Stimulated activated CD4-positive, alpha-beta T cell treated with anti-CD3 and anti-CD28 coated beads, TNF-alpha, amount 100 ng/mL, for 4 hours (primary cell): Measurements from ENCODE around the gene AHI1.

Experiments
- DNase-seq, 3 experiments: peaks; one replicate each; pipeline ENCODE4 v3.0.0-alpha.2; 2020; ENCODE audit warnings: low read depth in 3 of 3

Gene AHI1

DNA sequence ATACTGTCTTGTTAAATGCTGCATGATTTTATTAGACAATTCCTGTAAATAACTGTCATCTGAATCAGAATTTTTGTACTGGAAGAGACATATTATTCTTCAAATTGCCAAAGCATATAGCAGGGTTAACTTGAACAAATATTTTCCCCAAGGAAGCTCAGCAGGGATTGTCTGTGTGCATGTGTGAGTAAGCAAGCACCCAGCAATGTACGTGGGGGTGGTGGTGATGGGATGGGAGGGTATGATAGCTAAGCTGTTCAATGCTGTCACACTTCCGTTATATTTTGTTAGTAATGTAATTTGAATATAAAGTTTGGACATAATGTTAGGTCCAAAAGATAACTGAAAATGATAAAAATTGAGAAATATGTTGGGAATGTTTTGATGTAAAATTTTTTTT is 198.3 kb downstream of the AHI1 start:
- DNase-seq: no peak

DNA sequence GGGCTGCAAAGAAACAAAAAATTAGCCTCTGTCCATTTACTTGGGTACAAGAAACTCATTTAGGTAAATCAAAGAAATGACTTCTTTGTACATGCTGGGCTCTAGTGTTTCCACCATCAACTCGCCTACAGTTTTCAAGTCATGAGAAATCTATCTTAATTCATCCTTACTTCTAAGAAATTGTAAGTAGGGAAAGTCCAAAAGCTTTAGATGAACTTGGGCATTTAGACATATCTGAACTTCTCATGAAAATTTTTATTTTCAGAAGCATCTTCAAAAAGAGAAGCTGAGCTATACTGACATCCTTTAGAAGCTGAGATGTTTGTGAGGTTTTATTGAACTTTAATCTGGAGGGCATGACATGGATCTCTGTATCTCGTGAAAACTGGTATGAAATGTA is 199.1 kb downstream of the AHI1 start:
- no peak for DNase-seq

DNA sequence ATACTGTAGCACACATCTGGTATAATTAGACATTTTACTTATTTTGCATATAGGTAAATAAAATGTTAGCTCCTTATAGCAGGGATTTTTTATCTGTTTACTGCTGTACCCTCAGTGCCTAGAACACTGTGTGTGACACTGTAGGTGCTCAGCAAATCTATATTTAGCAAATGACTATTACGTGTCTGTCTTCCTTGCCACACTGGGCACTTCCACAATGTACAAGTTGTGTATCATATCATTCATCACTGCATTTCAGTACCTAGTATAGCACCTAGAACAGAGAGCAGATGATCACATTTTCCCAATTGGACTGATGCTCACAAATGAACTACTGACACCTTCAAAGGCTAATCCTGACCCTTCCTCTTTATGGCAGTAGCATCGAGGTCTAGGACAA is 200.8 kb downstream of the AHI1 start:
- DNase-seq: no peak

DNA sequence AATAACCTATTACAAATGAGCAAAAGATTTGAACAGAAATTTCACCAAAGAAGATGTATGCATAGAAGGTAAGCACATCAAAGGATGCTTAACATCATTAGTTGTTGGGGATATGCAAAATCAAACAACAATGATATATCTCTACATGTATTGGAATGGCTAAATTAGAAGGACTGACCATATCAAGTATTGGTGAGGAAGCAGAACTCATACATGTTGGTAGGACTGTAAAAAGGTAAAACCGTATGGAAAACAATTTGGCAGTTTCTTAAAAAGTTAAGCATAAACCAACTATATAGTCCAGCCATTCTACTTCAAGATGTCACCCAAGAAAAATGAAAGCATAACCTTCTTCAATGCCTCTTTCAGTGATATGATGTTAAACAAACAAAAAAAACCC is 202.5 kb downstream of the AHI1 start:
- DNase-seq: no peak

DNA sequence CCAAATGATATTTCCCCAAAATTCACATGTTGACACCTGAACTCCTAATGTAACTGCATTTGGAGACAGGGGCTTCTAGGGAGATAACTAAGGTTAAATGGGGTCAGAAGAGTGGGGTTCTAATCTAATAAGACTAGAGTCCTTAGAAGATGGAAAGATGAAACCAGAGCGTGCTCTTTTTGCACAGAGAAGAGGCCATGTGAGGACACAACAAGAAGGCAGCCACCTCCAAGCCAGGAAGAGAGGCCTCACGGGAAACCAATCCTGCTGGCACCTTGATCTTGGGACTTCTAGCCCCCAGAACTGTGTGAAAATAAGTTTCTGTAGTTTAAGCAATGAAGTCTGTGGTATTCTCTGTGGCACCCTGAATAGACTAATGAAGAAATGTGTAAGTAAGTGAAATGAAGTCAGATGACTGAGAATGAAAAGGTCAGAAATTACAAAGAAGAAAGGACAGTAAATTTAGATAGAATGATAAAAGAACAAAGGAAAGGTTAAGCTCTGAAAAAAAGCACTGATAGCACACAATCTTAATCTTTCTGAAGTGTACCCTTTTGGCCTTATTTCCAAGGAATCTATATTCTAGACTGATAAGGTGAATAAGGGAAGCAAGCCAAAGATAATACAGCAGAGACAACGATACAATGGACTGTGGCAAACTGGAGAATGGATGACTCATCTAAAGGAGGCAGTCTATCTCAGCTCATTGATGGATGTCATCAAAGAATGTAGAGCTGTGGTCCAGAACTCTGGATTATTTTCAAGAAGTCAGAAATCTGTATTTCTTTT is 206.1 kb downstream of the AHI1 start:
- DNase-seq: no peak

DNA sequence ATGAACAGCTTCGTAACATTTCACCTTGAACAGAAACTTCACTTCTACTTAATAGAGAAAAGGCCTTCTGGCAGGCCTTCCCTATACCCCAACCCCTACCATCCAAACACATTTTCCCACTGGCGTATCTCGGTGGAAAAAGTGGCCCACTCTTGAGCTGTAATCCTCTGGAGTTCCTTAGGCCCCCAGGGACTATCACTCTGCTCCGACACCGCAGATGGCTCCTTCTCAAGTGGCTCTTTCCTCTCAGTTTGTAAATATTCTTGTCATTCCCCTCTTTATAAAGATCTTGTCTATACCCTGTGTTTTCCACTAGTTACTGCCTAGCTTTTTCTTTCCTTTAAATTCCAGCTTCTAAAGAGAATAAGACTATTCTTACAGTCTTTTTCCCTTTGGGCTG is 207.7 kb downstream of the AHI1 start:
- DNase-seq: no peak

DNA sequence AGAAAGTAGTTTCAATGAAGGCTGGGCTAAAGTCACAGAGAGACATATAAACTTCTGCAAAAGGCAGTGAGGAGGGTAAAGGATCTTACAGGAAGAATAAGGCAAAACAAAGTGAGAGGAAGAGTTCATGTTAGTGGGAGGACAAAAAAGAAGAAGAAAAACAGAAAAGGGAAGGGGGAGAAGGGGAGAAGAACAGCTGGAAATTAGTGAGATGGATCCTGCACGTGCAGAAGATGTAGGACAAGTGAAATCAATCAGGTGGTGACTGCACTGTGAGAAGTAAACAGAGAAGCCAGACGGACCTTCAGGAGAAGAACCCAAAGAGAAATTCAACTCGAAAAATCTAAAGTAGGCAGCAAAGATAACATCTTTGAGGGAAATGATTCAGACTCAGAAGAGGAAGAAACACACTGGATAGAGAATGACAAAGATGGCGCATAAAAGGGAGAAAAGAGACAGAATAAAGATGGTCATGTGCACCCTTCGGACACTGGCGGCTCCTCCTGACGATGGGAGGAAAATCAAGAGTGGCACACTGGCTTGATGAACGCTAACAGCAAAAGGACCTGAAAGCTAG is 210.5 kb downstream of the AHI1 start:
- no peak for DNase-seq

DNA sequence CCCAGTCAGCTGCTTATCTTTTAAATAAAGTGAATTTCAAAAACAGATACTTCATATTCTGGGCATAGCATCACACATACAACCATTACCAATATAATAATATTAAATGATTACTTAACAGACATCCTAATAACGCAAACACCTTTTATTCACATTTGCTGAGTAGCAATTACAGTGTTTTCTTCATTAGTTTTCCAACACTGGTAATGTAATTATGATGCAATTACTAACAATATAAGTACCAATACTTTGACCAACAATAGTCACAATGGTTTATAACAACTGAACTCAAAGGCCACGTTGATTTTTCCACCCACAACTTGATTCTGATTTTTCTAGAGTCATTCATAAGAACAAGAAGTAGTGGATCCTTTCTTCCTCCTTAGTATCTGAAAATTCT is 212.4 kb downstream of the AHI1 start:
- DNase-seq: no peak

DNA sequence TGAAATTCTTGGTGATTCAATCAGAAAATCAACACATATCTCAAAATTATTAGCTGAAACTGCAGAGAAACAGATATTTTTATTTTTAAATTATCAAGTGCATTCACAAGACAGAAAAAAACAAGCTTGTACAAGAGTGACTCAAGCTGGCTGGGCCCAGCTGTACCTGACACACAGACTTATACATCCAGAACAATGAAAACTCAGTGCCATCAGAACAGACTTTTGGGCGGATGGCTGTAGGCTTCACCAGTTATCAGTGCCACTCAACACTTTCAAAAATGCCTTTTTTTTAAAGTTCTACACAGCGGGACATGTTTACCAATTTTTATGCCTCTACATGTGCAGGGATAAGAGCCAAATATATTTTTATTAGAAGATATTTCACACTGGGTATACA is 213.6 kb downstream of the AHI1 start:
- no peak for DNase-seq

DNA sequence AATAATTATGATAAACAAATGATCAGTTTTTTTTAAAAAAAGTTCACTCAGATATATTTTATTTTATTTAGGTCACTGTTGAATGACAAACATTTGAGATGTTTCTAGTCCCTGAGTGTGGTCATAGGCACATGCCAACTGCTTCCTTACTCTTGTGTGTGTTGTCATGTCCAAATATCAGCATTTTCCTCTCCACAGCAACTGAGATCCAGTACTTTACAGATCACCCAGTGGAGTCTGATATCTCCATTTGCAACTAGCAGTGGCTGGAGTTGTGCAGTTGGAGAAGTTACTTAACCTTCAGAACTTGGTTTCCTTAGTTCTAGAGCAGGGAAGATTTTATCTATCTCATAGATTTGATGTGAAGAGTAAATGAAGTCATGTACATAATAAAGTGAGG is 215.1 kb downstream of the AHI1 start:
- DNase-seq: no peak

DNA sequence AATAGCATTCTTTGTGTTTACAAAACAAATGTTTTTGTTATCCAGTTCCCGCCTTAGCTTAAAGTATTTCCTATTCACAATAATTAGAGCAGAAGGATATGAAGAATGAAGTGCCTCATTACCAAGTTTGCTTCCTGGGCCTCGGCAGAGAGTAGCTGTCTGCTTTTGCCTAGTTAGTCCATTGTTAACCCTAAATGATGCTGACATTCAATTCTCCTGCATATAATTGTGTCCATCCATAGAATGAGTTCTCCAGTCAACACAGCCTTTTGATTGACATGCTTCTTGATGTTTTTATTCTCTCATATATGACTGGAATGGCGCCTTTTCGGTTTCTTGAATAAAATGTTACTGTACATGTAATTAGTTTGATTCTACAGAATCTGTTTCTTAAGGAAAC is 215.6 kb downstream of the AHI1 start:
- DNase-seq: no peak

DNA sequence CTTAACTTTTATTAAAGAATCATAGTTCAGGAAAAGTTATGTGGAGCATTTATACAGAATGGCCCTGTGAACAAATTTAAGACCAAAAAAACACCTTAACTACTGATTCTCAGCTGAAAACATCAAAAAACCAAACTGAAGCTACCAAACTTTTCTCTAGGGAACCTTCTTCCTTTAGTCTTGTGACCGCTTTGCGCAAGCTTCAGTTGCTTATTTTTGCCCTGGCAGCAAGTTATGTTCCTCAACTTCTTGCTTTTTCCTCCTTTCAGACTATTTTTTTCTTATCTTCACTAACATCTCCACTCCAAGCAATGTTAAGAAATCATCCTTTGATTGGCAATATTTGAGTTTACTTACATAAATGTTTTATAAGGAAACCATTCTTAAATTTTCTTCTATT is 216.3 kb downstream of the AHI1 start:
- no peak for DNase-seq

DNA sequence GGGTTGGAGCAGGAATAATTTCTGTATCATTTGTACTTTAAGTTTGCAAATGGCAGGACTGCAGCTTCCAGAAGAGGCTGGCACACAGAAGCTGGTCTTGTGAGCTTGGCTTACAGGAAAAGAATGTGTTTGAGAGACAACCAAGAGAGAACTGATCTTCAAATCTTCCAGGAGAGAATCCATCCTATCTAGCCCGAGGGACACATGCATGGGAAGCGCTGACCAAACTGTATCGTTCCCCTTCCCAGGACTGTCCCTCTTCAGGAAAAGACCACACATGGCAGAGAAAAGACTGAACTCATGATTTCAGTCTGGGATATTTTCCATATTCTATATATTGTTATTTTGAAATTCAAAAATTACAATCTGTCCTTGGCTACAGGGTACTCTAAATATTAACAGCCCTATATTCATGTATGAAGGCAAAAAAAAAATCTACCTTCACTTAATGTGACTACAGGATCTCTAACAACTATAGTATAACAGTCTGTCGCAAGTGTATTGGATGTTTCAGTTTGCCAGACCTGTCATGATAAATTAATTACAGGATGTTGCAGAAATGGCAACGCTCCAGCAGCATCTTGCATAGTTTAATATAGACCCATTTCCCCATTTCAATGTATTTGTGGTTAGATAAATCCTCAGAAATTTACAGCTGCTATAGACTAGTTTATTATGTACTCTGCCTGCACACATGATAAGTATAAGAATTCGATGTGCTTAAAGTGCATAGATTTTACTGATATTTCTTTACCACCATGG is 217.0 kb downstream of the AHI1 start:
- DNase-seq: no peak

DNA sequence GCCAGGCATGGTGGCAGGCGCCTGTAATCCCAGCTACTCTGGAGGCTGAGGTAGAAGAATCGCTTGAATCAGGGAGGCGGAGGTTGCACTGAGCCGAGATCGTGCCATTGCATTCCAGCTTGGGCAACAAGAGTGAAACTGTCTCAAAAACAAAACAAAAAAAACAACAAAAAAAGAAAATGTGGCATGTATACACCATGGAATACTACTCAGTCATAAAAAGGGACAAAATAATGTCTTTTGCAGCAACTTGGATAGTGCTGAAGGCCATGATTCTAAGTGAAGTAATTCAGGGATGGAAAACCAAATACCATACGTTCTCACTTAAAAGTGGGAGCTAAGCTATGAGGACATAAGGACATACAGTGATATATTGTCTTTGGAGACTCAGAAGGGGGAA is 220.1 kb downstream of the AHI1 start:
- no peak for DNase-seq

DNA sequence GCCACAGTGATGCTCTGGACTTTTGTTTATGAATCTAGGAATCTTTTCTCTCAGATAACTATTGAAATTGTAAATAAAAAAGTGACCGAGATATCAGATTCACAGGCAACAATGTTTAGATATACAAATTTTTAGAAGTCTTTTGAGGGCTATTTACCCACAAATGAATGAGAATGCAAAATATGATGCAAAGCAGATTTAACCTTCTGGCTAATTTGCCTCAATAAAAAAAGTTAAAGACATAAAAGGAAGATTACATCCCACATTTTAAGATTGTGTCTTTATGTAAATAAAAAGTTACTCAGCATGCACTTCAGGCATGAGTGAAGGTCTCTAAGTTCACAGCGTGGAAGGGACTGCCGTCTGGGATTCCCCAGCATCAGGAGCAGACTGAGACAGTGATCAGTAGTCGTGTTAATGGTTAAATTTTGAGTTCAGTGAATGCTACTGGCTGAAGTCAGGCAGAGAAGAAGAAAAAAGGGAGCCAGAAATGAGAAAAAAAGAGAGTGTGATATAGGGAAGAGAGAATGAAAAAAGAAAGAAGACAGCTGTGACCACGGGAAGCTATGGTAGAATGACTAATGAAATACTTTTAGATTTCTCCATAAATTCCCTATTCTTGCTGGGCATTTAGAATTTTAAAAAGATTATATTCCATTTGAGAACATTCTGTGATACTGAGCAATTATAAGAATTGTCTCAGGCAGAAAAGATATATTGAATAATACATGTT is 222.8 kb downstream of the AHI1 start:
- no peak for DNase-seq

DNA sequence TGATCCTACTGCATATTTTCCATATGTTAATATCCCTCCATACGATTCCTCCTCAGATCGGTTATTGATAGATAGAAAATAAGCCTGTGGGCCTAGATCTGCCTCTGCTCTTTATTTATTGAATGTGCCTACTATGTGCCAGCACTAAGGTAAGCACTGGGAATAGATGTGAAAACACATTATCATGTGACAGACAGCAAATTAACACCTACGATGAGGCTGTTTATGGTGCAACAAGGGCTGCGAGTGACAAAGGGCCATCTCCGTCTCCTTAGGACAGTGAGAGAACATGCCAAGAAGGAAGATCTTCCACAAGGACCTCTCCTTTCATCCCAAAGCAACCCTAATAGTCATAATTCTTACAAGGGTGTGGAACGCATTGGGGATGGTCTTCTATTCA is 225.9 kb downstream of the AHI1 start:
- DNase-seq: no peak

DNA sequence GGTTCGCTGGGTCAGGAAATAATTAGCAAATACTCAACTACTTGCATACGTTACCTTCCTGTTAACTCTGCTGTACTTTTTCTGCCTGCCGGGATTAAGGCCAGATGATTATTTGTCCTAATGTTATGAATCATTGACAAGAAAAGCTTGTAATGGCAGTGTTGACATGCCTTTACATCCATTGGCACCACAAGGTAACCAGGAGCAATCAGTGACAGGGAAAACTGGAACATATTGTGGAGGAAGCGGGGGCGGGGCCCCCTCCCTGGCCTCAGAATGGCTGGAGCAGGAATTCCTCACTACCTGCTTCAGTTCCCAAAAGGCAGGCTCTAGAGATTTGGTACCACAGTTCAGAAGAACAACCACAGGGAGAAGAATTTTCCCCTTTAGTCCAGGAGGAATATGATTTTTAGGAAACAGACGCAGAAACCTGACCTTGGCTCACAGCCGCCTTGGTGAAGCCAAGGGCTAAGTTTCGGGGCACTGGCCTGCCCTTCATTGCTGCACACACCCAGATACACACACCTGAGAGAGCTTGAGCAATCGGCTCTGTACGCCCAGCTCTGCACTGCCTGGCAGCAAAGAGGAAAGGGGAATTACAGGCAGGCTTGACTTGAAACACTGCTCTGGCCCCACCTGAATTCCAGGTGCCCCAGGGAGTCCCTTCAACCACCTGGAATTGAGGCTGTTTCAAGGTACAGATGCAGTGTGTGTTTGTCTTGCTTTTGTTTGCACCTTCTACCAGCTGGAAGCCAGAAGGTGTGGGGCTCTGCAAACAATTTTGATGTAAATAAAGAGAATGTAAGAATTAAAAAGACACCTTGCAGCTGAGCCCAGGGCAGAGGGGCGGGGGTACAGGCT is 226.6 kb downstream of the AHI1 start:
- no peak for DNase-seq

DNA sequence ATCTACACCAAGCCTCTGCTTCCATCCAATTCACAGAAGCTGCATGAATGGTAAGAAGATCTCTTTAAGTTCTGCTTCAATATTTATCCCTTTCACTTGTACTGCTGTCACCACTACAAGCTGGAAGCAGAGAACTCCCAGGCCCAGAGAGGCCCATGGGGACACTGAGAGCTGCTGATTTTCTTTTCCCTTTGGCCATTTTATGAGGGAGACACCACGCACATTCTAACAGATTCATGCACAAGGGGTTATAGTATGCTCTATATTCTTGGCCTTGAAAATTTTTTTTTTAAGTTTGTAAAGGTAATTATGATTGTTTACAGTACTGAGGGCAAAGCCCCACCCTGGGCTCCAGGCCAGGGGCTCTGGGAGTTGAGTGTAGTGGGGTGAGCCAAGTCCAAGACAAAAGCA is 228.1 kb downstream of the AHI1 start:
- DNase-seq: no peak

DNA sequence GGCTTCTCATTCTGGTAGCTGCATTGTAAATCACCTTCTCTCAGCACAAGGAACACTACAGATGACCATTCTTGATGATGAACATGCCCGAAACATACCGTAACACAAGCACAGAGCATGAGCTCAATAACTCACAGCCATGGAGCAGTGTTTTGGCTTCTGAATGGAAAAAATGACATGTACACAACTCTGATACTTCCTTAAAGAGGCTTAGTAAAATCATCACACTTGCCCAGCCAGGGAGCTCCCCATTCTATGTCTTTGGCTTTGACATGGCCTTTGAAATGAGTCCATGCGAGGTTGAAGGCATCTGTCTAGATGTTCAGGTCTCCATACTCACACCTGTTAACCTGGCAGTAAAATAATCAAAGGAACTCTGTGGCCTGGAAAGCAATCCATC is 228.8 kb downstream of the AHI1 start:
- DNase-seq: no peak

DNA sequence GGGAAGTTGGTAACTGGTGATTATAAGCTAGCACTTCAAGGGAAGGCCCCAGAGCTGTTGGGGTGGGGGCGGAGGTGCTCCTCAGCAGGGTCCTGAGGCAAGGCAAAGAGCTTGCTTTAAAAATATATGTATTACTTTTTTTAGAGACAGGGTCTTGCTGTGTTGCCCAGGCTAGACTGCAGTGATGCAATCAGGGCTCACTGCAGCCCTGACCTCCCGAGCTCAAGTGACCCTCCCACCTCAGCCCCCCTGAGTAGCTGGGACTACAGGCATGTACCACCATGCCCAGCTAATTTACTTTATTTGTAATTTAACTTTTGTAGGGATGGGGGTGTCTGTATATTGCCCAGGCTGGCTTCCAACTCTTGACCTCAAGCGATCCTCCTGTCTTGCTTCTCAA is 229.3 kb downstream of the AHI1 start:
- no peak for DNase-seq

DNA sequence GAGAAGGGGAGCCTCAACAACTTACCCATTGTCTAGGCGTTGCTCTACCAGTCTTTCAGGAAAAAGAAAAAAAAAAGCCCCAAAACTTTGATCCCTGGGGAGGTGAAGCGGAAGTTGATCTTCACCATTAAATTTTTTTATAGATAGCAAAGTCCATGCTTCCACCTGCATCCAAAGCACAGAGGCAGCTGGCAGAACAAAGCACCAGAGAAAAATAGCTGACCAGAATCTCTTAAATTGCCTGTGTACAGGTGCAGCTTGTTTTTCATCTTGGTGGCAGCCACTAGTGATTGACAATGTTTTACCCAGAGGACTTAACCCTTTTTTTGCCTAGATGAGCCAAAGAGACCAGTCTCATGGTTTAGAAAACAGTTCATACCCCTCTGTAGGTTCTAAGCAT is 230.5 kb downstream of the AHI1 start:
- DNase-seq: no peak

DNA sequence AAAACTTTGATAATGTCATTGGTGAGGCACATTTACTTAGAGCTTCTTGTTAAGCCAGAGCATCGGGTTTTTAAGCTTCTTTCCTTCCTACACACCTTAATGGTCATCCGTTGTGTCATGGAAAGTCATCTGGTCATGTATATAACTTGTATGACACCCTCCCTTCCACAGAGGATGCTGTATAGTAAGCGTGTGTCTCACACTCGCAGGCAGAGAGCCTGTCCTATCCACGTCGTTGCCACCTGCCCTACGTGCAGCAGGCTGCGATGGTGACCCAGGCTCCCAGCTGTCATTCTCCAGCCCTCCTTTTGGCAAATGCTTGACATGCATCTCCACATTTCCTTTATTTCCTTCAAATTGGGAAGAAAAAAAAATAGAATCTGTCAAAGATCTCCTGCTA is 230.9 kb downstream of the AHI1 start:
- DNase-seq: no peak
